BLaER1 (cell line): ENCODE data around the gene MAN1B1.

Source experiments
- H3K27ac ChIP-seq: shearing (Covaris generic); formaldehyde crosslinking; 2 replicates; pipeline ENCODE4 v1.8.1; 2022
- H3K27me3 ChIP-seq: shearing (Covaris generic); formaldehyde crosslinking; 2 replicates; pipeline ENCODE4 v1.8.1; 2022
- H3K36me3 ChIP-seq: shearing (Covaris generic); formaldehyde crosslinking; 2 replicates; pipeline ENCODE4 v1.8.1; 2022
- H3K4me1 ChIP-seq: shearing (Covaris generic); formaldehyde crosslinking; 2 replicates; pipeline ENCODE4 v1.8.1; 2022
- H3K4me2 ChIP-seq: shearing (Covaris generic); formaldehyde crosslinking; 2 replicates; pipeline ENCODE4 v1.8.1; 2022
- H3K4me3 ChIP-seq: shearing (Covaris generic); formaldehyde crosslinking; 2 replicates; pipeline ENCODE4 v1.8.1; 2022
- H3K9ac ChIP-seq: shearing (Covaris generic); formaldehyde crosslinking; 2 replicates; pipeline ENCODE4 v1.8.1; 2022
- H3K9me3 ChIP-seq: shearing (Covaris generic); formaldehyde crosslinking; 2 replicates; pipeline ENCODE4 v1.8.1; 2022
- H4K20me1 ChIP-seq: shearing (Covaris generic); formaldehyde crosslinking; 2 replicates; pipeline ENCODE4 v1.8.1; 2022
- Cebpa-rat ChIP-seq: shearing (Covaris generic); IDR thresholded peaks from 2 replicates; pipeline ENCODE4 v1.8.1; 2022

The MAN1B1 gene

DNA sequence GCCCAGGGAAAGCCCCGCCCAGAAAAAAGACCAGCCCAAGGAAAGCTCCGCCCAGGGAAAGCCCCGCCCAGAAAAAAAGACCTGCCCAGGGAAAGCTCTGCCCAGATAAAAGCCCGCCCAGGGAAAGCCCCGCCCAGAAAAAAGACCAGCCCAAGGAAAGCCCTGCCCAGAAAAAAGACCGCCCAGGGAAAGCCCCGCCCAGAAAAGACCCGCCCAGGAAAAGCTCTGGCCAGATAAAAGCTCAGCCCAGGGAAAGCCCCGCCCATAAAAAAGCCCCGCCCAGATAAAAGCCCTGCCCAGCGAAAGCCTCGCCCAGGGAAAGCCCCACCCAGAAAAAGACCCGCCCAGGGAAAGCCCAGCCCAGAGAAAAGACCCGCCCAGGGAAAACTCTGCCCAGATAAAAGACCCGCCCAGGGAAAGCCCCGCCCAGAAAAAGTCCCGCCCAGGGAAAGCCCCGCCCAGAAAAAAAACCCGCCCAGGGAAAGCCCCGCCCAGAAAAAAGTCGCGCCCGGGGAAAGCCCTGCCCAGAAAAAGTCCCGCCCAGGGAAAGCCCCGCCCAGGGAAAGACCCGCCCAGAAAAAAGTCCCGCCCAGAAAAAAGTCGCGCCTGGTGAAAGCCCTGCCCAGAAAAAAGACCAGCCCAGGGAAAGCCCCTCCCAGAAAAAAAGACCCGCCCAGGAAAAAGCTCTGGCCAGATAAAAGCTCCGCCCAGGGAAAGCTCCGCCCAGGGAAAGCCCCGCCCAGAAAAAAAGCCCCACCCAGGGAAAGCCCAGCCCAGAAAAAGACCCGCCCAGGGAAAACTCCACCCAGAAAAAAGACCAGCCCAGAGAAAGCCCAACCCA lies 64.1 kb downstream of the MAN1B1 start:
- Histone ChIP-seq H3K4me2 (peak overlapping the region; percentile 89), H3K4me3 (no peak overlapping the region), H3K27me3 (no peaks in the 10 kb centered on the region), H3K9ac (no peak overlapping the region), H3K36me3 (no peaks in the 10 kb centered on the region), H4K20me1 (no peaks in the 10 kb centered on the region), H3K4me1 (peaks cover 43% of the 10 kb centered on the region), H3K27ac (no peak overlapping the region), H3K9me3 (no peaks in the 10 kb centered on the region)
- no peak for TF ChIP-seq Cebpa-rat

DNA sequence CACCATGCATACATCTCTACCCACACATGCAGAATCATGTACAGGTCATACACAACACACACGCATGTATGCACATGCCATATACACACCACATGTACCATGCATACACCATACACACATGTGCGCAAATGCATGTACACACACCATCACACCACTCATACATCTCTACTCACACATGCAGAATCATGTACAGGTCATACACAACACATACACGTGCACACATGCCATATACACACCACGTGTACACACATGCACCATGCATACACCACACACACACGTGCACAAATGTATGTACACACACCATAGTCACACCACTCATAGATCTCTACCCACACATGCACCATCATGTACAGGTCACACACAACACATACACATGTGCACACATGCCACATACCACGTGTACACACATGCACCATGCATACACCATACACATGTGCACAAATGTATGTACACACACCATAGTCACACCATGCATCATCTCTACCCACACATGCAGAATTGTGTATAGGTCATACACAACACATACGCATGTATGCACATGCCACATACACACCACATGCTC lies 66.1 kb downstream of the MAN1B1 start:
- TF ChIP-seq Cebpa-rat: no peak
- H3K4me3 ChIP-seq: no peak overlapping the region
- H4K20me1 ChIP-seq: no peaks in the 10 kb centered on the region
- no peaks in the 10 kb centered on the region for H3K27me3 ChIP-seq
- no peak overlapping the region for H3K9ac ChIP-seq
- H3K4me2 ChIP-seq: no peak overlapping the region
- peaks cover 43% of the 10 kb centered on the region for H3K4me1 ChIP-seq
- H3K9me3 ChIP-seq: no peaks in the 10 kb centered on the region
- H3K27ac ChIP-seq: no peak overlapping the region
- no peaks in the 10 kb centered on the region for H3K36me3 ChIP-seq

DNA sequence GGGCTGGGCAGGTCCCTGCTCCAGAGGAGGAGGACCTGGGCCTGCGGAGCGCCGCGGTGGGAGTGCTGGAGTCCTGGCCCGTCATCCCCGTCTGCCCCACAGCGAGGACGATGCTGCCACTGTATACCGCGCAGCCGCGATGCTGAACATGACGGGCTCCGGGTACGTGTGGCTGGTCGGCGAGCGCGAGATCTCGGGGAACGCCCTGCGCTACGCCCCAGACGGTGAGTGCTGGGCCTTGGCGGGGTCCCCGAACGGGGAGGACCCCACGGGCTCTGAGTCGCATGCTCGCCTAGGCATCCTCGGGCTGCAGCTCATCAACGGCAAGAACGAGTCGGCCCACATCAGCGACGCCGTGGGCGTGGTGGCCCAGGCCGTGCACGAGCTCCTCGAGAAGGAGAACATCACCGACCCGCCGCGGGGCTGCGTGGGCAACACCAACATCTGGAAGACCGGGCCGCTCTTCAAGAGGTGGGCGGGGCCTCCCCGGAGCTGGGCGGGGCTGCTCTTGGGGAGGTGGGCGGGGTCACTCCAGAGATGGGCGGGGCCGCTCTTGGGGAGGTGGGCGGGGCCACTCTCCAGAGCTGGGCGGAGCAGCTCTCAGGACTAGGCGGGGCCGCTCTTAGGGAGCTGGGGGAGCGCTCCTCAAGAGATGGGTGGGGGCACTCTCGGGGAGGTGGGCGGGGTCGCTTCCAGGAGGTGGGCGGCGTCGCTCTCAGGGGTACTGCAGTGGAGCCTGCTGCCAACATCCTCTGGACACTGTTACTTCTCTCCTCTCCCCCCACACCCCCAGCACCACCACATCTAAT lies 70.0 kb downstream of the MAN1B1 start:
- Histone ChIP-seq H3K36me3 (no peaks in the 10 kb centered on the region), H3K4me2 (peak overlapping the region; percentile 96), H3K4me1 (peaks cover 41% of the 10 kb centered on the region), H3K4me3 (no peak overlapping the region), H4K20me1 (peaks cover 13% of the 10 kb centered on the region; the same call in 1 of the 2 replicates), H3K27ac (no peak overlapping the region), H3K9ac (no peak overlapping the region), H3K9me3 (no peaks in the 10 kb centered on the region), H3K27me3 (no peaks in the 10 kb centered on the region)
- TF ChIP-seq Cebpa-rat: no peak

DNA sequence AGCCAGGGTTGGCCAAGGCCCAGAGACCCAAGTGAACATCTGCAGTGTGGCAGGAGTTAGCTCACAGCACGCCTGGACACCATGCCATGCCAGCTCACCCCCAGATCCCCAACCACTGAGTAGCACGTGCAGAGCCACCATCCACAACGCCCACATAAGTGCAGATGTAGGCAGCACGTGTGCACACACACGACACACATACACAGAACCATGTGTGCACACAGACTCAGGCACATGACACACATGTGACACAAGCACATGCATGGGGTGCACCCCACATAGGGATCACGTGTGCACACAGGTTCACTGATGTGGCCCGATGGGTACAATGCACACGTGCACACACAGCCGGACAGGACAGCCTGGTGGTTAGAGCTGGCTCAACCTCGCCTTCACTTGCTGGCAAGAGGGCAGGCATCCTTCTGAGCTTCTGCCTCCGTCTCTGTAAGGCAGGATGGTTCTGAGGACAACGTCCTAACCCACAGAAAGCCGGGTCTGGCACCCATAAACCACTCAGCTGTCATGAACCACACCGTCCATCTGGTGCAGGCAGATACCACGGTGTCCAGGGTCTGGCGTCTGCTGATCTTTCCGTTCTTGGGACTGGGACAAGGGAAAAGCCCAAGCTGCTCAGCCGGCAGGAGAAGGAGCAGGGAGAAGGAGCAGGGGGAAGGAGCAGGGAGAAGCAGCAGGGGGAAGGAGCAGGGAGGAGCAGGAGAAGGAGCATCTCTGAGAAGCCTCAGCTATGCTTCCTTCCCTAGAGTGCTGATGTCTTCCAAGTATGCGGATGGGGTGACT lies 71.0 kb downstream of the MAN1B1 start:
- Histone ChIP-seq H3K4me2 (peak overlapping the region; percentile 96), H3K36me3 (no peaks in the 10 kb centered on the region), H3K27ac (no peak overlapping the region), H3K9me3 (no peaks in the 10 kb centered on the region), H3K4me3 (no peak overlapping the region), H3K4me1 (peaks cover 36% of the 10 kb centered on the region), H3K27me3 (no peaks in the 10 kb centered on the region), H3K9ac (no peak overlapping the region), H4K20me1 (peaks cover 13% of the 10 kb centered on the region; the same call in 1 of the 2 replicates)
- TF ChIP-seq Cebpa-rat: no peak

DNA sequence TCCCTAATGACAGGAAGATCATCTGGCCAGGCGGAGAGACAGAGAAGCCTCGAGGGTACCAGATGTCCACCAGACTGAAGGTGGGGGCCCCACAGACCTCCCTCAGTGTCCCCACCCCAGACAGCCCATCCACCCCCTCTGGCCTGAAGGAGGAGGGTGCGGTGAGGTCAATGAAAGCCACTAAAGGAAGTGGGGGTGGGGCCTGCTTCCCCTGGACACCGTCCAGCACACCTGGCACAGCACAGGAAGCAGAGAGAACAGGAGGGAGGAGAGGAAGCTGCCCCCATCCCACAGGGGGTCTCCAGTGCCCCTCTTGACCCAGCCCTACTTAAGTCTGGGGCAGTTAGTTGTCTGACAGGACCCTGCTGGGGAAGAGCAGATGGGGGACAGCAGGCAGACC lies 71.8 kb downstream of the MAN1B1 start:
- Histone ChIP-seq H3K36me3 (peaks cover 3% of the 10 kb centered on the region; the same call in 1 of the 2 replicates), H3K27me3 (no peaks in the 10 kb centered on the region), H3K9ac (peak overlapping the region; percentile 63; the same call in 1 of the 2 replicates), H3K4me3 (peak overlapping the region; percentile 28; the same call in 1 of the 2 replicates), H3K27ac (peak overlapping the region; percentile 65), H3K4me2 (peak overlapping the region; percentile 96), H4K20me1 (peaks cover 14% of the 10 kb centered on the region; the same call in 1 of the 2 replicates), H3K9me3 (no peaks in the 10 kb centered on the region), H3K4me1 (peaks cover 36% of the 10 kb centered on the region)
- no peak for TF ChIP-seq Cebpa-rat
